ENCODE measurements around the gene LEP.

DNA sequence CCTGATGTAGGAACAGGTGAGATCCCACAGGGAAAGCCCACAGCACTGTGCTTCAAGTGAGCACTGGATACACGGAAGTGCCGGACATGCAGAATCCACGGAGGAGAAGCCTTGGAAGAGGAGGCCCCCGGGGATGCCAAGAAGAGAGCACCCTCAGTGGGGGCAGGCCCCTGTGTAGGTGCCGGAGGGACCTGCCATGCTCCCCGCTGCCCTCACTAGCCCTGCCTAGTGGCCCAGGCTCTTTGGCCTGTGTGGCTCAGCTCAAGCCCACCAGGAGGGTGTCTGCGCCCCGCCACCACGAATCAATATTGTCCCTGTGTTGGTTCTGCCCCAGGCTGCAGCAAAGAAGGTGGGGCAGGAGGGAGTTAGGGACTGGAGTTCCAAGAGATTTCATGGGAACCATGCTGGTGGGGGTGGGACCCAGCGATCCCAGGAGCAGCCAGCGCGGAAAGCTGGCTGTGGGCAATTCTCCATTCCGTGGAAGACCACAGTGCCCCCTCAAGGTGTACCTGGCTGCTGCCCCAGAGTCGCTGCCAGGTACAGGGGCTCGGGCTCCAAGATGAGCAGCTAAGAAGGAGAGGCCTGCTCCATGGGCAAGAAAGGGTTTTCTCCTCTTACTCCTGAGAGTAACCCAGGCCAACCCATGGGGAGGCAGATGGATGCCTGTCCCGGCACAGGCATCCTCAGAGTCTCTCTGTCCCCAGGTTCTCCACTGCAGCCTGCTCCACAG is 34.9 kb upstream of the LEP start:
- TF ChIP-seq EP300 (IDR thresholded peaks at IDR 0.05), result no peak
- TF ChIP-seq, protein P1, sequence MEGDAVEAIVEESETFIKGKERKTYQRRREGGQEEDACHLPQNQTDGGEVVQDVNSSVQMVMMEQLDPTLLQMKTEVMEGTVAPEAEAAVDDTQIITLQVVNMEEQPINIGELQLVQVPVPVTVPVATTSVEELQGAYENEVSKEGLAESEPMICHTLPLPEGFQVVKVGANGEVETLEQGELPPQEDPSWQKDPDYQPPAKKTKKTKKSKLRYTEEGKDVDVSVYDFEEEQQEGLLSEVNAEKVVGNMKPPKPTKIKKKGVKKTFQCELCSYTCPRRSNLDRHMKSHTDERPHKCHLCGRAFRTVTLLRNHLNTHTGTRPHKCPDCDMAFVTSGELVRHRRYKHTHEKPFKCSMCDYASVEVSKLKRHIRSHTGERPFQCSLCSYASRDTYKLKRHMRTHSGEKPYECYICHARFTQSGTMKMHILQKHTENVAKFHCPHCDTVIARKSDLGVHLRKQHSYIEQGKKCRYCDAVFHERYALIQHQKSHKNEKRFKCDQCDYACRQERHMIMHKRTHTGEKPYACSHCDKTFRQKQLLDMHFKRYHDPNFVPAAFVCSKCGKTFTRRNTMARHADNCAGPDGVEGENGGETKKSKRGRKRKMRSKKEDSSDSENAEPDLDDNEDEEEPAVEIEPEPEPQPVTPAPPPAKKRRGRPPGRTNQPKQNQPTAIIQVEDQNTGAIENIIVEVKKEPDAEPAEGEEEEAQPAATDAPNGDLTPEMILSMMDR (IDR thresholded peaks at IDR 0.05), result no peak
- no peak for TF ChIP-seq POLR2A (IDR thresholded peaks at IDR 0.05)
